ENCODE data around the gene PIGS. TPM values are rescaled to one million over a fixed set of nuclear protein-coding genes. Genes with fewer than 3 reads are reported as not detected.
"Not testable (repeated sequence)": the region's sequence is repeated elsewhere in the genome, so short reads cannot be mapped to it uniquely, and the experiment has no call there.

Gene PIGS
- total RNA-seq, 1 donor, result 49.9 TPM

DNA sequence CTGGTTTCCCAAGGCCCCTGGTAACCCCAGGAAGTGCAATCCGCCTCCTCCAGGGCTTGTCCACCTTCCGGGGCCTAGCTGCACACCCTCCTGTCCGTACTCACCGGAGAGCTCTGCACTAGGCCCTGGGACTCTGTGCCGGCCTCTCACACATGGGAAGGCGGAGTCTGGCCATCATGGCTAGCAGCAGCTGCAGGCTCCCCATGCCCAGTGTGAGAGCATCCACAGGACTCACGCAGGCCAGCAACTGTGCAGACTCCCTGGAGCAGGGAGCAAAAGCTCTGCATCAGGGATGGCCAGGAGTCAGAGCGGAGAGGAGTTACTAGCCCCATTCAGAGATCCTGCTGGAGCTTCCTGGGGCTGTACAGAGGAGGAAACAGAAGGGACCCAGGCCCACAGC, 44.9 kb downstream of the PIGS start:
- no peak overlapping the region for H2AFZ ChIP-seq (ENCODE audit: low read length)
- no peaks in the 10 kb centered on the region for H3K36me3 ChIP-seq (ENCODE audit: insufficient read depth, low read length)
- no peaks in the 10 kb centered on the region for H4K20me1 ChIP-seq (ENCODE audit: insufficient read depth, low read length)
- TF ChIP-seq, protein P1, sequence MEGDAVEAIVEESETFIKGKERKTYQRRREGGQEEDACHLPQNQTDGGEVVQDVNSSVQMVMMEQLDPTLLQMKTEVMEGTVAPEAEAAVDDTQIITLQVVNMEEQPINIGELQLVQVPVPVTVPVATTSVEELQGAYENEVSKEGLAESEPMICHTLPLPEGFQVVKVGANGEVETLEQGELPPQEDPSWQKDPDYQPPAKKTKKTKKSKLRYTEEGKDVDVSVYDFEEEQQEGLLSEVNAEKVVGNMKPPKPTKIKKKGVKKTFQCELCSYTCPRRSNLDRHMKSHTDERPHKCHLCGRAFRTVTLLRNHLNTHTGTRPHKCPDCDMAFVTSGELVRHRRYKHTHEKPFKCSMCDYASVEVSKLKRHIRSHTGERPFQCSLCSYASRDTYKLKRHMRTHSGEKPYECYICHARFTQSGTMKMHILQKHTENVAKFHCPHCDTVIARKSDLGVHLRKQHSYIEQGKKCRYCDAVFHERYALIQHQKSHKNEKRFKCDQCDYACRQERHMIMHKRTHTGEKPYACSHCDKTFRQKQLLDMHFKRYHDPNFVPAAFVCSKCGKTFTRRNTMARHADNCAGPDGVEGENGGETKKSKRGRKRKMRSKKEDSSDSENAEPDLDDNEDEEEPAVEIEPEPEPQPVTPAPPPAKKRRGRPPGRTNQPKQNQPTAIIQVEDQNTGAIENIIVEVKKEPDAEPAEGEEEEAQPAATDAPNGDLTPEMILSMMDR (IDR thresholded peaks at IDR 0.05; ENCODE audit: extremely low read depth, low read depth, low read length), result no peak
- no peak overlapping the region for H3K27ac ChIP-seq (ENCODE audit: low read depth, low read length)
- no peaks in the 10 kb centered on the region for H3K9me3 ChIP-seq (ENCODE audit: low read depth, low read length)
- no peaks in the 10 kb centered on the region for H3K79me2 ChIP-seq (ENCODE audit: insufficient read depth, low read length)
- H3K27me3 ChIP-seq (ENCODE audit: insufficient read depth, low read length), result no peaks in the 10 kb centered on the region
- H3K4me1 ChIP-seq (ENCODE audit: insufficient read depth, low read length), result peaks cover 7% of the 10 kb centered on the region
- H3K4me3 ChIP-seq (ENCODE audit: insufficient read depth, low read length), result no peak overlapping the region
- DNase-seq (ENCODE audit: insufficient read length, low spot score, missing footprints), result peak; percentile 78
- H3K4me2 ChIP-seq (ENCODE audit: insufficient read depth, low read length), result no peak overlapping the region

DNA sequence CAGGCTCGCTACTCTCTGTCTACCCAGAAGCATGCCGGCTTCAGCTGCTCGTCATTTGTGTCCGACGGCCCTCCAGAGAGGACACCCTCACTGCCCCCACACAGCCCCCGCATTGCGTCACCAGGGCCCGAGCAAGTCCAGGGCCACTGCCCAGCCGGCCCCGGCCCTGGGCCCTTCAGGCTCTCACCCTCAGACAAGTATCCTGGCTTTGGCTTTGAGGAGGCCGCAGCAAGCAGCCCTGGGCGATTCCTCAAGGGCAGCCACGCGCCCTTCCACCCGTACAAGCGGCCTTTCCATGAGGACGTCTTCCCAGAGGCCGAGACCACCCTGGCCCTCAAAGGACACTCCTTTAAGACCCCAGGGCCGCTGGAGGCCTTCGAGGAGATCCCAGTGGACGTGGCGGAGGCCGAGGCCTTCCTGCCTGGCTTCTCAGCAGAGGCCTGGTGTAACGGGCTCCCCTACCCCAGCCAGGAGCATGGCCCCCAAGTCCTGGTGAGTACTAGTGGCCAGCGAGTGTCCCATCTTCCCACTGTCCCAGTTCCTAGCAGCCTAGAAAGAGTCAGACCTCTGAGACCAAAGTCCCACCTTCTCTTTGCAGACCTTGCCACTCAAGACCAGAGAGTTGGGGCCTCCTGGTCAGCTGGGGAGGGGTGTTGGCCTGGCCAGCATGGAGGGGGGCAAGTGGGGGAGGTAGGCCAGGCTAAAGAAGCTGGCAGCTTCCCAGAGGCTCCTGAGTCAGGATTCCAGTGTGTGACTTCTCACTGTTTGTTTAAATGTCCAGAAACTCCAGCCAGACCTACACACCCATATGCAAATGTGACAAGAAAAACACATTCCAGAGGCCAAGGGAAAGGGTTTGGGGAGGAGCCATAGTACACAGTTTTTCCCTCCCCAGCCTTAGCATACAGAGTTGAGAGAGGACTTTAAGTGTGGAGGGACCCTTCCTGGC, 46.6 kb downstream of the PIGS start:
- H3K36me3 ChIP-seq (ENCODE audit: insufficient read depth, low read length), result no peaks in the 10 kb centered on the region
- no peaks in the 10 kb centered on the region for H4K20me1 ChIP-seq (ENCODE audit: insufficient read depth, low read length)
- no peaks in the 10 kb centered on the region for H3K27me3 ChIP-seq (ENCODE audit: insufficient read depth, low read length)
- H3K4me1 ChIP-seq (ENCODE audit: insufficient read depth, low read length), result peaks cover 7% of the 10 kb centered on the region
- no peak overlapping the region for H3K4me3 ChIP-seq (ENCODE audit: insufficient read depth, low read length)
- no peaks in the 10 kb centered on the region for H3K9me3 ChIP-seq (ENCODE audit: low read depth, low read length)
- H3K4me2 ChIP-seq (ENCODE audit: insufficient read depth, low read length), result no peak overlapping the region
- no peak overlapping the region for H3K27ac ChIP-seq (ENCODE audit: low read depth, low read length)
- TF ChIP-seq, protein P1 (IDR thresholded peaks at IDR 0.05; ENCODE audit: extremely low read depth, low read depth, low read length), result no peak
- no peaks in the 10 kb centered on the region for H3K79me2 ChIP-seq (ENCODE audit: insufficient read depth, low read length)
- peak; percentile 98 for DNase-seq (ENCODE audit: insufficient read length, low spot score, missing footprints)
- no peak overlapping the region for H2AFZ ChIP-seq (ENCODE audit: low read length)

DNA sequence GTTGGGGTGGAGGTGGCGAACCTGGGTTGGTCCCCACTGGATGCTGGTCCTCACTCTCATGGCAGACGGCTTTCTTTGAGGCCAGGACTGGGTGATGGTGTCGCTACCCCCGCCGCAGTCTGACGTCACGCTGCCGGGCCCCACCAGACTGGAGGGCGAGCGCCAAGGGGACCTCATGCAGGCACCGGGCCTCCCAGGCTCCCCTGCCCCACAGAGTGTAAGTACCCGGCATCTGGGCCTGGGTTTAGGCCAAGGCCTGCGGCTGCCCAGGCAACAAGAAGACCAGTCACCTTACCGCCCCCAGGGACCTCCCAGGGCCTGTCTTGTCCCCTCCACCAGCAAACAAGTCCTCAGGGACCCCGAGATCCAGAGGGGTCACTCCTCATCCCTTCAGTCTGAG, 47.4 kb downstream of the PIGS start:
- Histone ChIP-seq H3K4me1 (ENCODE audit: insufficient read depth, low read length) (peaks cover 7% of the 10 kb centered on the region), H2AFZ (ENCODE audit: low read length) (no peak overlapping the region), H3K4me2 (ENCODE audit: insufficient read depth, low read length) (no peak overlapping the region), H3K36me3 (ENCODE audit: insufficient read depth, low read length) (no peaks in the 10 kb centered on the region), H4K20me1 (ENCODE audit: insufficient read depth, low read length) (no peaks in the 10 kb centered on the region), H3K79me2 (ENCODE audit: insufficient read depth, low read length) (no peaks in the 10 kb centered on the region), H3K27me3 (ENCODE audit: insufficient read depth, low read length) (no peaks in the 10 kb centered on the region), H3K4me3 (ENCODE audit: insufficient read depth, low read length) (no peak overlapping the region), H3K27ac (ENCODE audit: low read depth, low read length) (no peak overlapping the region), H3K9me3 (ENCODE audit: low read depth, low read length) (no peaks in the 10 kb centered on the region)
- TF ChIP-seq, protein P1 (IDR thresholded peaks at IDR 0.05; ENCODE audit: extremely low read depth, low read depth, low read length), result no peak
- peak; percentile 67 for DNase-seq (ENCODE audit: insufficient read length, low spot score, missing footprints)

DNA sequence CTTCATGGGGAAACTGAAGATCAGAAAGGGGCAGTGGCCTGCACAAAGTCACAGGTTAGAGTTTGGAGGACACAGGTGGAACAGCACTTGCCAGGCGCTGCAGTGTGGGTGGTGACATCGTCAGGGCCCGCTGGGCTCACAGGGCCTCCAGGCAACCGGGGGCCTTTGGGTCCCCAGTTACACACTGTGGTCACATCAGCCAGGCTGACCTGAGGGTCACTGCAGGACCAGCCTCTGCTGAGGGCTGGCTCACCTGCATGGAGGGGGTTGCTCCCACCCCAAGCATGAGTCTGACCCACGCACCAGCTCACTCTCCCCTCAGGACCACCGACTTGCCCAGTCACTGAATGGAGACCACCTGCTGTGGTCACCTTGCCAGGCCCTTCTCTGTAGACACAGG, 48.1 kb downstream of the PIGS start:
- DNase-seq (ENCODE audit: insufficient read length, low spot score, missing footprints), result no peak
- Histone ChIP-seq H3K79me2 (ENCODE audit: insufficient read depth, low read length) (no peaks in the 10 kb centered on the region), H3K27ac (ENCODE audit: low read depth, low read length) (no peak overlapping the region), H3K9me3 (ENCODE audit: low read depth, low read length) (no peaks in the 10 kb centered on the region), H4K20me1 (ENCODE audit: insufficient read depth, low read length) (no peaks in the 10 kb centered on the region), H2AFZ (ENCODE audit: low read length) (no peak overlapping the region), H3K36me3 (ENCODE audit: insufficient read depth, low read length) (no peaks in the 10 kb centered on the region), H3K27me3 (ENCODE audit: insufficient read depth, low read length) (no peaks in the 10 kb centered on the region), H3K4me2 (ENCODE audit: insufficient read depth, low read length) (no peak overlapping the region), H3K4me1 (ENCODE audit: insufficient read depth, low read length) (peaks cover 7% of the 10 kb centered on the region), H3K4me3 (ENCODE audit: insufficient read depth, low read length) (no peak overlapping the region)
- TF ChIP-seq, protein P1 (IDR thresholded peaks at IDR 0.05; ENCODE audit: extremely low read depth, low read depth, low read length), result no peak

DNA sequence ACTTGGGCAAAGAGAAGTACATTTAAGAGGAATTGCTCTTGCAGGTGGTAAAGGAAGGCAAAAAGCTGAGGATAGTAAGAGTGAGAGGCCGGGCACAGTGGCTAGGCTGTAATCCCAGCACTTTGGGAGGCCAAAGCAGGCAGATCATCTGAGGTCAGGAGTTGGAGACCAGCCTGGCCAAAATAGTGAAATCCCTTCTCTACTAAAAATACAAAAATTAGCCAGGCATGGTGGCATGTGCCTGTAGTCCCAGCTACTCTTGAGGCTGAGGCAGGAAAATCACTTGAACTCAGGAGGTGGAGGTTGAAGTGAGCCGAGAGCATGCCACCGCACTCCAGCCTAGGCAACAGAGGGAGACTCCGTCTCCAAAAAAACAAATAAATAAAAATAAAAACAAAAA, 49.0 kb downstream of the PIGS start:
- not testable (repeated sequence) for H4K20me1 ChIP-seq (ENCODE audit: insufficient read depth, low read length); H3K9me3 ChIP-seq (ENCODE audit: low read depth, low read length); H3K4me1 ChIP-seq (ENCODE audit: insufficient read depth, low read length); H2AFZ ChIP-seq (ENCODE audit: low read length); DNase-seq (ENCODE audit: insufficient read length, low spot score, missing footprints); H3K27ac ChIP-seq (ENCODE audit: low read depth, low read length); H3K79me2 ChIP-seq (ENCODE audit: insufficient read depth, low read length); H3K4me2 ChIP-seq (ENCODE audit: insufficient read depth, low read length); H3K27me3 ChIP-seq (ENCODE audit: insufficient read depth, low read length); H3K36me3 ChIP-seq (ENCODE audit: insufficient read depth, low read length); H3K4me3 ChIP-seq (ENCODE audit: insufficient read depth, low read length)

Data from osteoblast (primary cell).